Mesendoderm (in vitro differentiated cells): ENCODE results near the gene MYLIP.

ENCODE experiments used
- DNase-seq: peaks from one replicate; pipeline ENCODE4 v3.0.0; 2013
- H2AK5ac ChIP-seq: 2 replicates; pipeline ENCODE4 v1.6.1; 2013; ENCODE audit warnings: low read length, inconsistent platforms
- H2BK120ac ChIP-seq: 2 replicates; pipeline ENCODE4 v1.6.1; 2013; ENCODE audit warnings: low read depth, mild to moderate bottlenecking, low read length, moderate library complexity, mixed read lengths
- H2BK15ac ChIP-seq: replicated peaks from 2 replicates; pipeline ENCODE4 v1.6.1; 2013; ENCODE audit warnings: low read depth, mild to moderate bottlenecking, moderate library complexity
- H2BK5ac ChIP-seq: 2 replicates; pipeline ENCODE4 v1.6.1; 2013; ENCODE audit warnings: low read length, inconsistent platforms
- H3K18ac ChIP-seq: 2 replicates; pipeline ENCODE4 v1.6.1; 2013; ENCODE audit warnings: mild to moderate bottlenecking, low read length, mixed read lengths
- H3K23ac ChIP-seq: one replicate; pipeline ENCODE4 v1.6.1; 2013; ENCODE audit warnings: low read length
- H3K27ac ChIP-seq: 2 replicates; pipeline ENCODE4 v1.5.1; 2013; ENCODE audit warnings: low read depth, mild to moderate bottlenecking, inconsistent platforms, low read length, moderate library complexity
- H3K27me3 ChIP-seq: 2 replicates; pipeline ENCODE4 v1.6.1; 2013; ENCODE audit warnings: low read length, control low read depth, mild to moderate bottlenecking, inconsistent platforms; ENCODE audit not compliant: insufficient read depth, poor library complexity
- H3K36me3 ChIP-seq: 2 replicates; pipeline ENCODE4 v1.6.1; 2013; ENCODE audit warnings: low read length, inconsistent platforms; ENCODE audit not compliant: control insufficient read depth, insufficient read depth
- H3K4ac ChIP-seq: one replicate; pipeline ENCODE4 v1.6.1; 2013; ENCODE audit warnings: low read depth, mild to moderate bottlenecking, low read length, moderate library complexity
- H3K4me1 ChIP-seq: 2 replicates; pipeline ENCODE4 v1.6.1; 2013; ENCODE audit warnings: low read depth, low read length, inconsistent platforms; ENCODE audit not compliant: control insufficient read depth
- H3K4me2 ChIP-seq: 2 replicates; pipeline ENCODE4 v1.6.1; 2013; ENCODE audit warnings: low read length
- H3K4me3 ChIP-seq: 2 replicates; pipeline ENCODE4 v1.5.1; 2013; ENCODE audit warnings: mild to moderate bottlenecking, low read length
- H3K56ac ChIP-seq: one replicate; pipeline ENCODE4 v1.6.1; 2013; ENCODE audit warnings: low read length
- H3K79me1 ChIP-seq: 2 replicates; pipeline ENCODE4 v1.6.1; 2013; ENCODE audit warnings: low read length, inconsistent platforms
- H3K79me2 ChIP-seq: 2 replicates; pipeline ENCODE4 v1.6.1; 2013; ENCODE audit warnings: mild to moderate bottlenecking, low read length; ENCODE audit not compliant: control insufficient read depth, insufficient read depth
- H3K9ac ChIP-seq: 2 replicates; pipeline ENCODE4 v1.6.1; 2013; ENCODE audit warnings: low read length, inconsistent platforms
- H4K5ac ChIP-seq: one replicate; pipeline ENCODE4 v1.6.1; 2013; ENCODE audit warnings: low read length
- H4K8ac ChIP-seq: one replicate; pipeline ENCODE4 v1.6.1; 2013; ENCODE audit warnings: low read depth, mild to moderate bottlenecking, control low read depth, low read length, moderate library complexity
- WGBS: extraction: QIAGEN DNeasy Blood & Tissue Kit; methylation state at CpG from one replicate; pipeline ENCODE4 v1.1.7; 2013; ENCODE audit warnings: low lambda C conversion rate, missing lambda C conversion rate; ENCODE audit not compliant: insufficient coverage; ENCODE audit errors: extremely low coverage; 5-methylcytosine and 5-hydroxymethylcytosine counted together

The MYLIP gene

DNA sequence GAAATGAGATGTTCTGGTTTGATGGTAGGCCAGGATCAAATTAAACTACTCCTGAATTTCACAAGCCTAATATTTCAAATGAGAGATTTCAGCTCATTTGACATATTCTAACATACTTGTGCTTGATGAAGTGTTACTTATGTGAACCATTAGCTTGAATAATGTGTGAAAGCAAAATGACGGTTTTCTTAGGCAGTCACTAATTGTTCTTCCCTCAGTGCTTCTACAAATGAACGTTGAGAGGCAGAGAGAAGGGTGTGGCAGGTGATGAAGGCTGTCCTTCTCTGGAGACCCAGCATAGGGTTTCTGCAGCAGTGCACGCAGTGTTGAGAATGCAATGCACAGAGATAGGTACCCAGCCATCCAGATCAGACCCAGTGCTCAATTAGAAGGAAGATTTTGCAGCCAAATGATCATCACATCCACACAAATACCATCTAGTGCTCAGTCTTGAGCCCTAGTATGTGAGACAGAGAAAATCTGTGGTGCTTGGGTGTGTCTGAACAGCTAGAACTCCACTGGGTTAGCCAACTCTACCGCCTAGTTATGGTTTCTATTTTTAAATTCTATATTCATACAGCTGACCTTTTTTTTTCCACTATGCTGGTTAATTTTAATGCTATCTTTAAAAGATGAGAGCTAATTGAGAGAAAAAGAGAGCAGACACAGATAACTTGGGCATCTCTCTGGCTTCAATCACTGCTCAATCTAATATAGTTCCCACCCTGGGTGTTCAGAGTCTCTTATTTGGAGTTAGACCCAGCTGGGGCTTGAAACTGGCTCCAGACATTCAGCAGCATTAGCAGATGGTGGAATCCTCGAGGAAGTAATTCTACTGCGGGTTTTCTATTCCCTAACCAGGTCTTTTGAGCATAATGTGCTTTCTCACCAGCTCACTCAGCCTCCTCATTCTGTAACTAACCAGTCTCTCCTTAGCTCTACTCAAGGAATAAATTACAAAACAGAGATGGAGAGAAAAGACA is 4.4 kb upstream of the MYLIP start:
- H3K9ac ChIP-seq, result no peak overlapping the region
- no peak overlapping the region for H2BK120ac ChIP-seq
- no peaks in the 10 kb centered on the region for H3K27me3 ChIP-seq
- no peak overlapping the region for H3K4me2 ChIP-seq
- no peak overlapping the region for H3K23ac ChIP-seq
- H2BK5ac ChIP-seq, result no peak overlapping the region
- WGBS, result no CpG with 5 or more reads among the region's 6 CpGs
- no peak overlapping the region for H3K4ac ChIP-seq
- no peak overlapping the region for H3K56ac ChIP-seq
- H2AK5ac ChIP-seq, result no peak overlapping the region
- no peak overlapping the region for H3K4me3 ChIP-seq
- no peak overlapping the region for H3K27ac ChIP-seq
- H2BK15ac ChIP-seq, result no peak overlapping the region
- H3K79me1 ChIP-seq, result no peaks in the 10 kb centered on the region
- no peak overlapping the region for H4K5ac ChIP-seq
- no peak for DNase-seq
- no peak overlapping the region for H4K8ac ChIP-seq
- H3K4me1 ChIP-seq, result no peaks in the 10 kb centered on the region
- H3K79me2 ChIP-seq, result peaks cover 1% of the 10 kb centered on the region
- H3K36me3 ChIP-seq, result no peaks in the 10 kb centered on the region
- no peak overlapping the region for H3K18ac ChIP-seq

DNA sequence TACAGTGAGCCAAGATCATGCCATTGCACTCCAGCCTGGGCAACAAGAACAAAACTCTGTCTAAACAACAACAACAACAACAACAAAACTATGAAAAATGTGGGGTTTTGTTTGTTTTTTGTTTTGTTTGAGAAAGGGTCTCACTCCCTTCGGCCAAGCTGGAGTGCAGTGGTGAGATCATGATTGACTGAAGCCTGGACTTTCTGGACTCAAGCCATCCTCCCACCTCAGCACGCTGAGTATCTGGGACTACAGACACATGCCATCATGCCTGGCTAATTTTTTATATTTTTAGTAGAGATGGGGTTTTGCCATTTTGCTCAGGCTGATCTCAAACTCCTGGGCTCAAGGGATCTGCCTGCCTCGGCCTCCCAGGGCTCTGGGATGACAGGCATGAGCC is 2.8 kb upstream of the MYLIP start:
- H3K36me3 ChIP-seq, result no peaks in the 10 kb centered on the region
- no peak overlapping the region for H3K18ac ChIP-seq
- no peak overlapping the region for H3K9ac ChIP-seq
- H3K79me1 ChIP-seq, result peaks cover 3% of the 10 kb centered on the region
- DNase-seq, result no peak
- H3K4me2 ChIP-seq, result no peak overlapping the region
- no peak overlapping the region for H2BK120ac ChIP-seq
- no peak overlapping the region for H2BK5ac ChIP-seq
- no peak overlapping the region for H3K56ac ChIP-seq
- WGBS, result no CpG with 5 or more reads among the region's 3 CpGs
- no peak overlapping the region for H3K4ac ChIP-seq
- no peak overlapping the region for H4K5ac ChIP-seq
- no peak overlapping the region for H4K8ac ChIP-seq
- H3K79me2 ChIP-seq, result peaks cover 7% of the 10 kb centered on the region
- H3K4me3 ChIP-seq, result no peak overlapping the region
- H3K27ac ChIP-seq, result no peak overlapping the region
- no peak overlapping the region for H2AK5ac ChIP-seq
- no peak overlapping the region for H3K23ac ChIP-seq
- H3K27me3 ChIP-seq, result no peaks in the 10 kb centered on the region
- H2BK15ac ChIP-seq, result no peak overlapping the region
- no peaks in the 10 kb centered on the region for H3K4me1 ChIP-seq

DNA sequence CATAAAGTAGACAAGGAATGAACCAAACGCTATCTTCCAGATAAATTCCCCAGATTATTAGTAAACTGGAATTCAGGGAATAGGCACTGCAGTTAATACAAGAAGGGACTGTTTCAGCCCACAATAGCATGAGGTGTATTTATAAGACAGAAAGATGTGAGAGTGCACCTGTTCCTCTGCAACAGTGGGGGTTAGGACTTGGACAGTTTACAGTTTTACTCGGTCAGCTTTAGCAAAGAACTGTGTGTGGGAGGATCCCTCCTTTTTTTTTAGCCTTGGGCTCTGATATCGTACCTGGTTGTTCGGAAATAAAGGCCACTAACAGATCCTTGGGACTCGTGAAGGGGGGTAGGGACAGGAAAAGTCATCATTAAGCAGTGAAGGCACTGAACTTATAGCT is 2.0 kb upstream of the MYLIP start:
- H3K4ac ChIP-seq, result no peak overlapping the region
- H3K27me3 ChIP-seq, result no peaks in the 10 kb centered on the region
- WGBS, result no CpG with 5 or more reads among the region's 5 CpGs
- no peaks in the 10 kb centered on the region for H3K4me1 ChIP-seq
- no peak overlapping the region for H3K23ac ChIP-seq
- H2BK120ac ChIP-seq, result no peak overlapping the region
- no peak overlapping the region for H4K5ac ChIP-seq
- no peak overlapping the region for H2AK5ac ChIP-seq
- H3K79me2 ChIP-seq, result peaks cover 7% of the 10 kb centered on the region
- H2BK5ac ChIP-seq, result no peak overlapping the region
- H2BK15ac ChIP-seq, result no peak overlapping the region
- peaks cover 3% of the 10 kb centered on the region for H3K79me1 ChIP-seq
- H3K4me2 ChIP-seq, result no peak overlapping the region
- no peak overlapping the region for H4K8ac ChIP-seq
- no peak for DNase-seq
- H3K9ac ChIP-seq, result no peak overlapping the region
- H3K36me3 ChIP-seq, result no peaks in the 10 kb centered on the region
- no peak overlapping the region for H3K56ac ChIP-seq
- no peak overlapping the region for H3K27ac ChIP-seq
- no peak overlapping the region for H3K4me3 ChIP-seq
- H3K18ac ChIP-seq, result no peak overlapping the region

DNA sequence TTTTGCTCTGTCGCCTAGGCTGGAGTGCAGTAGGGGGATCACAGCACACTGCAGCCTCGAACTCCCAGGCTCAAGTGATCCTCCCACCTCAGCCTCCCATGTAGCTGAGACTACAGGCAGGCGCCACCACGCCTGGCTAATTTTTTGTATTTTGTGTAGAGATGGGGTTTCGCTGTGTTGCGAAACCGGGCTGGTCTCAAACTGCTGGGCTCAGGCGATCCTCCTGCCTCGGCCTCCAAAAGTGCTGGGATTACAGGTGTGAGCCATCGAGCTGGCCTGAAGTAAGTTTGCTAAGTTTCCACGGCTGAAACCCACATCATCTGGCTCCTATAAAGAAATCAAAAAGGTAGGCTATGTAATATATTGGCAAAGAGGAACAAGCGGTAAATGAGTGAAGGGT is 1.4 kb upstream of the MYLIP start:
- Histone ChIP-seq H3K4me2 (no peak overlapping the region), H3K4ac (no peak overlapping the region)
- WGBS, result no CpG with 5 or more reads among the region's 12 CpGs

DNA sequence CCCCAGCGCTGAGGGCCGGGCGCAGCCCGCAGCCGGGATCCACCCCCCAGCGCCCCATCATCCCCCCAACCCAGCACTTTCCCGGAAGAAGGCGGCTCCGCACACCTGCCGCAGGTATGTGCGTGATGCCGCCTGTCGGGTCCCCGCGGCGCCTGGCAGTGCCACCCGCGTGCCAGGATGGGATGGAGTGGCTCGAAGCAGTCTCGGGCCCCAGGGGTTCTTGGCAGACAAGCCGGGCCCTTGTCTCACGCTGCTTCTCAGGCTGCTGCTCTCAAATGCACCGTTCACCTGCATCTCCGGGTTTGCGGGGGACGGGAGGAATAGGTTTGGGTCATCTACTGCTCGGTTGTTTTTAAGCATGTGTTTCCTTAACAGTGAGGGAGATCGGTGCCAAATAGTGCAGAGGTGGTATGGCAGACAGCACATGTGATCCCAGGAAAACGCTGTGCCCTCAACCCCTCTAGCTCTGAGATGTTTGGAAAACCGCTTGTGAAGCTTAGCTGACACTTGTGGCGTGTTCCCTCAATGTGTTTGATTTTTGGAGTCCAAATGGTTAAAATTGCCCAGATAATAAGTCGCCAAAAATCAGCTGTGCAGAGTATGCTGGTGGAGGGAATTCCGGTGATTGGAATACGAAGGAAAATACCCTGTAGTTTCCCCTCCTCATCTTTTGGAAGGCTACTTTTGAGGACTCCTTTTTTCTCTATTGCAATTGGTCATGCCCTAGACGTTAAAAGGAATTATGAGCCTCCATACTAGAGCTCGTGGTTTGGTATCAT is 926 bp downstream of the MYLIP start:
- no peaks in the 10 kb centered on the region for H3K4me1 ChIP-seq
- H3K27me3 ChIP-seq, result no peaks in the 10 kb centered on the region
- peak; percentile 51 for DNase-seq
- H3K23ac ChIP-seq, result peak overlapping the region; percentile 20
- peak overlapping the region; percentile 94 for H3K18ac ChIP-seq
- no peak overlapping the region for H2BK120ac ChIP-seq
- H3K56ac ChIP-seq, result peak overlapping the region; percentile 98
- peak overlapping the region; percentile 84 for H3K4me3 ChIP-seq
- H2AK5ac ChIP-seq, result no peak overlapping the region
- H3K4me2 ChIP-seq, result peak overlapping the region; percentile 47
- peaks cover 13% of the 10 kb centered on the region for H3K79me2 ChIP-seq
- H4K5ac ChIP-seq, result no peak overlapping the region
- no peak overlapping the region for H4K8ac ChIP-seq
- peaks cover 3% of the 10 kb centered on the region for H3K79me1 ChIP-seq
- no CpG with 5 or more reads among the region's 36 CpGs for whole genome bisulfite sequencing
- no peaks in the 10 kb centered on the region for H3K36me3 ChIP-seq
- no peak overlapping the region for H3K4ac ChIP-seq
- peak overlapping the region; percentile 94 for H3K9ac ChIP-seq
- H2BK15ac ChIP-seq, result no peak overlapping the region
- no peak overlapping the region for H3K27ac ChIP-seq
- no peak overlapping the region for H2BK5ac ChIP-seq

More for the DNA sequence above, 1.4 kb upstream of the MYLIP start:
- no peak overlapping the region for H3K23ac ChIP-seq
- H2BK120ac ChIP-seq, result no peak overlapping the region
- H3K27ac ChIP-seq, result no peak overlapping the region
- no peak for DNase-seq
- H3K18ac ChIP-seq, result no peak overlapping the region
- no peak overlapping the region for H3K4me3 ChIP-seq
- H3K56ac ChIP-seq, result no peak overlapping the region
- H4K5ac ChIP-seq, result no peak overlapping the region
- peaks cover 3% of the 10 kb centered on the region for H3K79me1 ChIP-seq
- H2AK5ac ChIP-seq, result no peak overlapping the region
- H2BK5ac ChIP-seq, result no peak overlapping the region
- H3K79me2 ChIP-seq, result peaks cover 7% of the 10 kb centered on the region
- H3K4me1 ChIP-seq, result no peaks in the 10 kb centered on the region
- H3K27me3 ChIP-seq, result no peaks in the 10 kb centered on the region
- no peaks in the 10 kb centered on the region for H3K36me3 ChIP-seq
- H2BK15ac ChIP-seq, result no peak overlapping the region
- no peak overlapping the region for H3K9ac ChIP-seq
- H4K8ac ChIP-seq, result no peak overlapping the region
